HG02852 (cell line): ENCODE results near the gene BCL2L1.

Experiments used
- ATAC-seq: cut with Tn5 transposase; IDR thresholded peaks from one replicate; pipeline ENCODE4 v1.9.1; 2021; ENCODE audit warnings: mild to moderate bottlenecking, moderate library complexity; ENCODE audit not compliant: unreplicated experiment

The BCL2L1 gene

DNA sequence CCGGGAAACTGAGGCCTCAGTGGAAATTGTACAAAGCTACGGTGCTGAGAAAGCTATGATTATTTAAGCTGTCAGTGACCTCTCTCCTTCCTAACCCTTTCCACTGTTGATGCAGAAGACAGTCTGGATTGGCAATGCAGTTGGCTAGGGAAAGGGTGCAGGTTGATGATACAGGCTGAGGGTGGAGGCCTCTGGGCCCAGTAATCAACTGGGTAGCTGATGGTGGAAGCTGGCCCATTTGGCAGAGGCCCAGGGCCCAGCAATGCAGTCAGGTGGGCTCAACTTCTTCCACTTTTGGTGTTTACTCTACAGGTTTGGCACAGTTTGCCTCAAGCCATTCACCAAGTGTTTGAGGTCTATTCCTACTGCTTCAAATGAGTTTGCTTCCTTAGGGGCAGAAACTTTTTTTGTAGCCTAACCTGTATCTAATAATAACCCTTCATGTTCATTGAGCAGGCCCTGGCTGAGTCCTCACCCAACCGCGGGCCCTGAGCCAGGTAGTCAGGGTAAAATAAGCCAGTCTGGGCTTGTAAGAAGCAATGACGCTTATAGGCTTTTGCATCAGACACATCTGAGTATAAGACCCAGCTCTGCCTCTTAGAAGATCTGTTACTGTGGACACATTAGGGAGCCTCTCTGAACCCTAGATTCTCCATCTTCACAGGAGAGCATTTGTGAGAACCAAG lies 12.1 kb downstream of the BCL2L1 start:
- no peak for ATAC-seq

GRCh38 chr20:31709939-31710338 lies 12.7 kb downstream of the BCL2L1 start:
- no peak for ATAC-seq

- no peak for ATAC-seq
Measured at GRCh38 chr20:31708736-31709534, 13.7 kb downstream of the BCL2L1 start.

- no peak for ATAC-seq
Measured at GRCh38 chr20:31707994-31708735, 14.5 kb downstream of the BCL2L1 start.

GRCh38 chr20:31707258-31707615 lies 15.4 kb downstream of the BCL2L1 start:
- no peak for ATAC-seq

GRCh38 chr20:31706607-31707257 lies 15.9 kb downstream of the BCL2L1 start:
- no peak for ATAC-seq

DNA sequence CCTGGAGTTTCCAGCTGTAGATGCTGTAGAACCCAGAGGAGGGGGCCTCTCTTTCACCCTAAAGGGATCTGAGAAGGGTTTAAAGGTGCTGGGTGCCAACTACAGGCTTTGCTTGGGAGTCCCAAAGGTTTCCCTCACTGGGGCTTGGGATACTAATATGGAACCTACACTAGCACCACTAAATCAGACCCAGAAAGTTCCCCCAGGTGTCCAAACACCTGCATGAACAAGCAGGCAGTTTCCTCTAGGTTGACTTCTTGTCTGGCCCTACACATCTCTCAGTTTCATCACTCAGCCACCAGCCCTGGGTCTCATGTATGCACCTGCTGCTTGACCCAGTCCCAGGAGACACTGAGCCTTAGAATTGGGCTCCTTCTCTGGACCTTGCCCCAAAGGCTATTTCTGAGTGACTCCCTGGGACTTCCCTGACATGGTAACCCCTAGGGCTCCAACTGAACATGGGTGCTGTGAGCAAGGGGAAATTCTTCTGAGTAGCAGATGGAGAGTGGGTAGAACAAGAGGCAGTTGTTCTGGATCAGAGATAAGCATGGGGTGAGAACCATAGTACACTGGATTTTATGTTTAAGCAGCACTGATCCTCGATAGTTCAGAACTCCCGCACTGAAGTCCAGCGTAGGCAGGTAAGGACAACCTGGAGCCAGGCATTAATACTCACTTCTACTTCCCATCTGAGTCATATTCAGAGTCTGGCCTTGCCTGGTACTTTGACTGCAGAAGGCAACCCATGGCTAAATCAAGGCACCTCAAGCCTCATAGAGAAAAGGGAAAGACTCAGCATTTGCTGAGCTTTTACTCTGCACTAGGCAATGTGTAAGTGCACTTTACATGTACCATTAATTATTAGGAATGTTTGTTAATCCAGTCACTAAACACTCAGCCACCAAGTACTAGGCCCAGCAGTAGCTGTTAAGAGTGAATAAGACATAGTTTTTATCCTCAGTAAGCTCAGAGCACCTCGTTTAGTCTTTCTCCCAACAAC lies 16.8 kb downstream of the BCL2L1 start:
- peak; percentile 83 for ATAC-seq

DNA sequence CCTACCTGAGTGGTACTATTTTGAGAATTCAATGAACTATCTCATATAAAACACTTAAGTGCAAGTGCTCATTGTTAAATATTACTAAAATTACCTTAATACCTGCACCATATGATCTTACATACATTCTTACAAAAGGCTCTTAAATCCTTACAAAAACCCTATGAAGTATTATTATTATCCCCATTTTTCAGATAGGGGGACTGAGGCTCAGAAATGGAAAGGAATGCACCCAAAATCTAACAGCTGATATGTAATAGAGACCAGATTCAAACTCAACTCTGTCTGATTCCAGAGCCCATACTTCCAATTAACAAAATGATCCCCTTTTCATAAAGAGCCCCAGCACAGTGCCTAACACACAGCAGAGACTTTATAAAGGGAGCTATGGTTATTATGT lies 17.5 kb downstream of the BCL2L1 start:
- no peak for ATAC-seq

- ATAC-seq = no peak
Measured at GRCh38 chr20:31704225-31705119, 18.2 kb downstream of the BCL2L1 start.

GRCh38 chr20:31701591-31701990 lies 21.1 kb downstream of the BCL2L1 start:
- no peak for ATAC-seq

GRCh38 chr20:31700747-31701146 lies 21.9 kb downstream of the BCL2L1 start:
- ATAC-seq = no peak

- no peak for ATAC-seq
Measured at GRCh38 chr20:31699801-31700728, 22.6 kb downstream of the BCL2L1 start.

GRCh38 chr20:31698803-31699718 lies 23.6 kb downstream of the BCL2L1 start:
- ATAC-seq = peak; percentile 96

- ATAC-seq = no peak
Measured at GRCh38 chr20:31698243-31698802, 24.3 kb downstream of the BCL2L1 start.

- no peak for ATAC-seq
Measured at GRCh38 chr20:31695849-31696804, 26.5 kb downstream of the BCL2L1 start.
